ENCODE measurements around the gene PRPH2.
"Not testable (repeated sequence)": the region's sequence is repeated elsewhere in the genome, so short reads cannot be mapped to it uniquely, and the experiment has no call there.

DNA sequence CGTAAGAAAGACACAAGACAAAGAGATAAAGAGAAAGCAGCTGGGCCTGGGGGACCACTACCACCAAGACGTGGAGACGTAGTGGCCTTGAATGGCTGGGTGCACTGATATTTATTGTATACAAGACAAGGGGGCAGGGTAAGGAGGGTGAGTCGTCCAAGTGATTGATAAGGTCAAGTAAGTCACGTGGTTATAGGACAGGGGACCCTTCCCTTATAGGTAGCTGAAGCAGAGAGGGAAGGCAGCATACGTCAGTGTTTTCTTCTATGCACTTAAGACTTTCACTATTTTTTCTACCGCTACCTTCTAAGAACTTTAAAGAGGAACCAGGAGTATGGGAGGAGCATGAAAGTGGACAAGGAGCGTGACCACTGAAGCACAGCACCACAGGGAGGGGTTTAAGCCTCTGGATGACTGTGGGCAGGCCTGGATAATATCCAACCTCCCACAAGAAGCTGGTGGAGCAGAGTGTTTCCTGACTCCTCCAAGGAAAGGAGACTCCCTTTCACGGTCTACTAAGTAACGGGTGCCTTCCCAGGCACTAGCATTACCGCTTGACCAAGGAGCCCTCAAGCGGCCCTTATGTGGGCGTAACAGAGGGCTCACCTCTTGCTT is 11.6 kb upstream of the PRPH2 start:
- TF ChIP-seq, protein P1, sequence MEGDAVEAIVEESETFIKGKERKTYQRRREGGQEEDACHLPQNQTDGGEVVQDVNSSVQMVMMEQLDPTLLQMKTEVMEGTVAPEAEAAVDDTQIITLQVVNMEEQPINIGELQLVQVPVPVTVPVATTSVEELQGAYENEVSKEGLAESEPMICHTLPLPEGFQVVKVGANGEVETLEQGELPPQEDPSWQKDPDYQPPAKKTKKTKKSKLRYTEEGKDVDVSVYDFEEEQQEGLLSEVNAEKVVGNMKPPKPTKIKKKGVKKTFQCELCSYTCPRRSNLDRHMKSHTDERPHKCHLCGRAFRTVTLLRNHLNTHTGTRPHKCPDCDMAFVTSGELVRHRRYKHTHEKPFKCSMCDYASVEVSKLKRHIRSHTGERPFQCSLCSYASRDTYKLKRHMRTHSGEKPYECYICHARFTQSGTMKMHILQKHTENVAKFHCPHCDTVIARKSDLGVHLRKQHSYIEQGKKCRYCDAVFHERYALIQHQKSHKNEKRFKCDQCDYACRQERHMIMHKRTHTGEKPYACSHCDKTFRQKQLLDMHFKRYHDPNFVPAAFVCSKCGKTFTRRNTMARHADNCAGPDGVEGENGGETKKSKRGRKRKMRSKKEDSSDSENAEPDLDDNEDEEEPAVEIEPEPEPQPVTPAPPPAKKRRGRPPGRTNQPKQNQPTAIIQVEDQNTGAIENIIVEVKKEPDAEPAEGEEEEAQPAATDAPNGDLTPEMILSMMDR (IDR thresholded peaks at IDR 0.05; ENCODE audit: extremely low read depth in 1 of 2, insufficient read depth in 1 of 2, low read depth in 1 of 2, low read length in 2 of 2) = not testable (repeated sequence)
- TF ChIP-seq, protein P2, sequence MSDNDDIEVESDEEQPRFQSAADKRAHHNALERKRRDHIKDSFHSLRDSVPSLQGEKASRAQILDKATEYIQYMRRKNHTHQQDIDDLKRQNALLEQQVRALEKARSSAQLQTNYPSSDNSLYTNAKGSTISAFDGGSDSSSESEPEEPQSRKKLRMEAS (IDR thresholded peaks at IDR 0.05; ENCODE audit: insufficient read depth, insufficient read length) = not testable (repeated sequence)
- not testable (repeated sequence) for TF ChIP-seq POLR2AphosphoS5 (IDR thresholded peaks at IDR 0.05; ENCODE audit: insufficient read depth, low read depth, low read length); EZH2 (IDR thresholded peaks at IDR 0.05; ENCODE audit: borderline replicate concordance, low read depth, low read length, severe bottlenecking)

Data from endothelial cell of umbilical vein (primary cell).